HepG2 (cell line): ENCODE results near the gene TAF4B. TPM values are rescaled to one million over a fixed set of nuclear protein-coding genes. Genes with fewer than 3 reads are reported as not detected.

Experiments used
- ATAC-seq: fragments of 200-7000 bp; cut with Tn5 transposase; 3 replicates; pipeline ENCODE4 v1.9.1; 2020; ENCODE audit warnings: mild to moderate bottlenecking, moderate library complexity
- BruUV-seq: library from RNA; stranded (reverse); fragments of 400-500 nt; replicated peaks from 2 replicates; lab custom pipeline; 2021; lab: Mats Ljungman, UMichigan
- CTCF ChIA-PET: fragments of 300-600 bp; formaldehyde crosslinking; extraction: SDS; loops from one replicate; lab custom pipeline; 2021; ENCODE audit warnings: low total read pairs, inconsistent platforms, low intra/inter-chr PET ratio; lab: Yijun Ruan, JAX
- POLR2A ChIA-PET: fragments of 350-600 bp; sonication (Branson Sonifier 250); formaldehyde crosslinking; loops from one replicate; lab custom pipeline; 2020; ENCODE audit warnings: antibody characterized with exemption, inconsistent platforms; lab: Yijun Ruan, JAX
- DNase-seq: peaks from one replicate; pipeline ENCODE4 v3.0.0-alpha.2; 2015; ENCODE audit warnings: low spot score
- FAIRE-seq: peaks from 3 replicates; lab custom pipeline; 2011; peaks lifted over from hg19 to GRCh38; lab: Jason Lieb, UNC
- H2AFZ ChIP-seq: one replicate; pipeline ENCODE4 v1.6.1; 2011; ENCODE audit warnings: low read length, inconsistent platforms
- H3K27ac ChIP-seq: fragments of 300-600 bp; 3 replicates; pipeline ENCODE4 v1.8.0; 2011; ENCODE audit warnings: mixed run types, mild to moderate bottlenecking, mixed read lengths, low read length, inconsistent platforms; ENCODE audit not compliant: insufficient read depth; ENCODE audit errors: extremely low read length
- H3K27me3 ChIP-seq, 2 experiments: fragments of 200-600 bp in 1 of 2; 2 replicates in 1 of 2; 3 replicates in 1 of 2; pipeline versions ENCODE4 v1.6.0 to v1.8.0; 2011; ENCODE audit warnings: low read length in 2 of 2, mild to moderate bottlenecking in 2 of 2, moderate library complexity in 2 of 2, inconsistent platforms in 1 of 2; ENCODE audit not compliant: insufficient read depth in 2 of 2, control insufficient read depth in 1 of 2
- H3K36me3 ChIP-seq, 2 experiments: fragments of 200-600 bp in 1 of 2; replicated peaks in 1 of 2; 2 replicates in 1 of 2; 3 replicates in 1 of 2; pipeline versions ENCODE4 v1.5.1 to v1.8.0; 2011; ENCODE audit warnings: low read length in 2 of 2, inconsistent platforms in 1 of 2; ENCODE audit not compliant: insufficient read depth in 2 of 2, control insufficient read depth in 1 of 2
- H3K4me1 ChIP-seq: 2 replicates; pipeline ENCODE4 v1.5.1; 2012; ENCODE audit warnings: low read length, inconsistent platforms; ENCODE audit not compliant: insufficient read depth
- H3K4me2 ChIP-seq: 2 replicates; pipeline ENCODE4 v1.6.0; 2011; ENCODE audit warnings: low read depth, low read length, inconsistent platforms
- H3K4me3 ChIP-seq, 3 experiments: fragments of 200-600 bp in 1 of 3; sonication (generic), shearing (Covaris generic) in 1 of 3; replicated peaks in 1 of 3; 2 replicates each; pipeline ENCODE4 v1.5.1; 2011 to 2016; ENCODE audit warnings: low read length in 3 of 3, inconsistent platforms in 2 of 3, low read depth in 2 of 3, mild to moderate bottlenecking in 2 of 3, control low read depth in 1 of 3, mixed read lengths in 1 of 3; ENCODE audit not compliant: insufficient read depth in 1 of 3
- H3K79me2 ChIP-seq: one replicate; pipeline ENCODE4 v1.6.1; 2011; ENCODE audit warnings: low read length, inconsistent platforms; ENCODE audit not compliant: insufficient read depth
- H3K9ac ChIP-seq: 2 replicates; pipeline ENCODE4 v1.6.0; 2011; ENCODE audit warnings: mild to moderate bottlenecking, low read depth, low read length, inconsistent platforms; ENCODE audit not compliant: insufficient read depth
- H3K9me3 ChIP-seq: 2 replicates; pipeline ENCODE4 v1.5.1; 2012; ENCODE audit warnings: mild to moderate bottlenecking, low read length
- H4K20me1 ChIP-seq: 2 replicates; pipeline ENCODE4 v1.6.0; 2011; ENCODE audit warnings: inconsistent platforms, mild to moderate bottlenecking, low read length, moderate library complexity; ENCODE audit not compliant: insufficient read depth
- ATM ChIP-seq: fragments of 450-650 bp; IDR thresholded peaks from 2 replicates; pipeline ENCODE4 v1.7.1; 2017; ENCODE audit warnings: mild to moderate bottlenecking, borderline replicate concordance
- CCAR2 ChIP-seq: fragments of 200-400 bp; formaldehyde crosslinking; optimal IDR thresholded peaks from 2 replicates; pipeline ENCODE3; 2018; ENCODE audit warnings: low read depth, mild to moderate bottlenecking, low read length, moderate library complexity
- DR1 ChIP-seq: sonication (generic); formaldehyde crosslinking; IDR thresholded peaks from 2 replicates; pipeline ENCODE4 v1.8.0; 2021; ENCODE audit warnings: mild to moderate bottlenecking, missing genetic modification reagents, inconsistent platforms
- FOXJ3 ChIP-seq: sonication (generic); formaldehyde crosslinking; IDR thresholded peaks from 2 replicates; pipeline ENCODE4 v1.4.0; 2020; ENCODE audit warnings: missing genetic modification reagents, mild to moderate bottlenecking, borderline replicate concordance
- GATA4 ChIP-seq: sonication (generic); IDR thresholded peaks from 2 replicates; pipeline ENCODE4 v1.6.1; 2016; ENCODE audit warnings: antibody characterized with exemption, low read depth, borderline replicate concordance
- HMG20B ChIP-seq: conservative IDR thresholded peaks from 2 replicates; pipeline ENCODE4 v1.6.1; 2016; ENCODE audit warnings: missing genetic modification reagents, missing compliant biosample characterization
- JDP2 ChIP-seq: sonication (generic); formaldehyde crosslinking; IDR thresholded peaks from 2 replicates; pipeline ENCODE4 v1.8.1; 2022; ENCODE audit warnings: missing genetic modification reagents, borderline replicate concordance
- KDM5A ChIP-seq: fragments of 200-600 bp; sonication (generic); IDR thresholded peaks from 2 replicates; pipeline ENCODE4 v1.7.0; 2018; ENCODE audit warnings: antibody characterized with exemption, mild to moderate bottlenecking, low read length, borderline replicate concordance
- MTA3 ChIP-seq: sonication (generic); formaldehyde crosslinking; IDR thresholded peaks from 2 replicates; pipeline ENCODE4 v1.4.0; 2020; ENCODE audit warnings: missing genetic modification reagents
- PAXIP1 ChIP-seq: sonication (generic); formaldehyde crosslinking; conservative IDR thresholded peaks from 2 replicates; pipeline ENCODE4 v1.4.0; 2020; ENCODE audit warnings: mild to moderate bottlenecking, missing genetic modification reagents, moderate library complexity
- RARA ChIP-seq: IDR thresholded peaks from 2 replicates; pipeline ENCODE4 v1.6.1; 2016; ENCODE audit warnings: missing genetic modification reagents, missing compliant biosample characterization
- SMARCC2 ChIP-seq: fragments of 450-650 bp; IDR thresholded peaks from 2 replicates; pipeline ENCODE4 v1.6.1; 2017; ENCODE audit warnings: antibody characterized with exemption, mild to moderate bottlenecking
- TP53 ChIP-seq: sonication (generic); formaldehyde crosslinking; conservative IDR thresholded peaks from 2 replicates; pipeline ENCODE4 v1.4.0; 2020; ENCODE audit warnings: missing genetic modification reagents
- TRIM24 ChIP-seq: sonication (generic); formaldehyde crosslinking; IDR thresholded peaks from 2 replicates; pipeline ENCODE4 v1.8.0; 2022; ENCODE audit warnings: mild to moderate bottlenecking, missing genetic modification reagents
- ZC3H4 ChIP-seq: sonication (generic); formaldehyde crosslinking; IDR thresholded peaks from 2 replicates; pipeline ENCODE4 v1.4.0; 2020; ENCODE audit warnings: missing genetic modification reagents, borderline replicate concordance
- ZNF10 ChIP-seq: sonication (generic); formaldehyde crosslinking; IDR thresholded peaks from 2 replicates; pipeline ENCODE4 v1.4.0; 2020; ENCODE audit warnings: mild to moderate bottlenecking, low read depth, missing genetic modification reagents, borderline replicate concordance
- ZNF282 ChIP-seq: fragments of 450-650 bp; IDR thresholded peaks from 2 replicates; pipeline ENCODE4 v1.6.1; 2018; ENCODE audit not compliant: partially characterized antibody
- ZNF333 ChIP-seq: sonication (generic); formaldehyde crosslinking; IDR thresholded peaks from 2 replicates; pipeline ENCODE4 v1.4.0; 2020; ENCODE audit warnings: mild to moderate bottlenecking, missing genetic modification reagents, borderline replicate concordance
- ZNF605 ChIP-seq: sonication (generic); formaldehyde crosslinking; IDR thresholded peaks from 2 replicates; pipeline ENCODE4 v1.8.0; 2022; ENCODE audit warnings: mild to moderate bottlenecking, missing genetic modification reagents
- ZNF780A ChIP-seq: sonication (generic); formaldehyde crosslinking; IDR thresholded peaks from 2 replicates; pipeline ENCODE4 v1.8.0; 2022; ENCODE audit warnings: mild to moderate bottlenecking, missing genetic modification reagents, moderate library complexity
- WGBS: methylation state at CpG from one replicate; pipeline ENCODE4 v1.1.6; 2017; ENCODE audit warnings: low lambda C conversion rate; 5-methylcytosine and 5-hydroxymethylcytosine counted together
- in situ Hi-C: cut with HindIII; loops from 2 replicates; pipeline ENCODE4 v1.10.0; 2017; ENCODE audit warnings: low pct_unique_long_range_greater_than_20kb; ENCODE audit not compliant: extremely low pct_ligation_motif_present
- intact Hi-C: fragments of 100-400 bp; cut with micrococcal nuclease; formaldehyde crosslinking; loops from one replicate; pipeline ENCODE4 v1.10.0; 2022; ENCODE audit not compliant: unreplicated experiment
- polyA plus RNA-seq, 8 experiments: library from polyadenylated mRNA; depleted of rRNA in 3 of 8; stranded (reverse) in 7 of 8; unstranded in 1 of 8; fragments of >200 nt; fragmentation: Illumina TruSeq in 4 of 8; extraction: Trizol in 4 of 8; gene quantifications; 2 replicates each; pipeline versions ENCODE4 v1.2.1 to v1.2.3, GENCODE V29; 2011 to 2016; ENCODE audit warnings: low read depth in 4 of 8, missing spikeins in 1 of 8, mixed read lengths in 1 of 8; ENCODE audit not compliant: insufficient read depth in 1 of 8
- total RNA-seq, 5 experiments: library from RNA; depleted of rRNA; stranded (reverse); fragments of >200 nt; fragmentation: Illumina TruSeq; extraction: Trizol; gene quantifications; 2 replicates each; pipeline ENCODE4 v1.2.3, GENCODE V29; 2016; ENCODE audit warnings: low read depth in 1 of 5
- TF ChIP-seq, protein P1 (sequence below): sonication (generic); formaldehyde crosslinking; IDR thresholded peaks from 2 replicates; pipeline ENCODE4 v1.4.0; 2020; ENCODE audit warnings: mild to moderate bottlenecking, missing genetic modification reagents

The TAF4B gene
- total and polyA plus RNA-seq, 2 of the 13 experiments (the other 11 are each of a cell fraction or from before 2014, with no cell fraction given), result 2.2 to 3.8 TPM

GRCh38 chr18:26205318-26205717 is 20.9 kb upstream of the TAF4B start (continued):
- TF ChIP-seq HMG20B (CRISPR knock-in tag) (no peak), ZNF333 (no peak), RARA (CRISPR knock-in tag) (no peak), FOXJ3 (CRISPR knock-in tag) (no peak)
- TF ChIP-seq, protein P1, sequence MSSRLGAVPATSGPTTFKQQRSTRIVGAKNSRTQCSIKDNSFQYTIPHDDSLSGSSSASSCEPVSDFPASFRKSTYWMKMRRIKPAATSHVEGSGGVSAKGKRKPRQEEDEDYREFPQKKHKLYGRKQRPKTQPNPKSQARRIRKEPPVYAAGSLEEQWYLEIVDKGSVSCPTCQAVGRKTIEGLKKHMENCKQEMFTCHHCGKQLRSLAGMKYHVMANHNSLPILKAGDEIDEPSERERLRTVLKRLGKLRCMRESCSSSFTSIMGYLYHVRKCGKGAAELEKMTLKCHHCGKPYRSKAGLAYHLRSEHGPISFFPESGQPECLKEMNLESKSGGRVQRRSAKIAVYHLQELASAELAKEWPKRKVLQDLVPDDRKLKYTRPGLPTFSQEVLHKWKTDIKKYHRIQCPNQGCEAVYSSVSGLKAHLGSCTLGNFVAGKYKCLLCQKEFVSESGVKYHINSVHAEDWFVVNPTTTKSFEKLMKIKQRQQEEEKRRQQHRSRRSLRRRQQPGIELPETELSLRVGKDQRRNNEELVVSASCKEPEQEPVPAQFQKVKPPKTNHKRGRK (CRISPR knock-in tag), result no peak

- Histone ChIP-seq H3K4me3 (no peak overlapping the region), H3K79me2 (no peaks in the 10 kb centered on the region), H3K4me2 (no peak overlapping the region), H3K27ac (no peak overlapping the region), H4K20me1 (no peaks in the 10 kb centered on the region), H3K9ac (no peak overlapping the region), H3K9me3 (no peaks in the 10 kb centered on the region), H2AFZ (no peak overlapping the region), H3K36me3 (no peaks in the 10 kb centered on the region), H3K27me3 (no peaks in the 10 kb centered on the region; a peak in 1 of 5 replicates), H3K4me1 (no peaks in the 10 kb centered on the region)
- FAIRE-seq, result no peak
- no peak for ATAC-seq
- no peak for DNase-seq
- ChIA-PET CTCF (no interaction called here), POLR2A (no interaction called here)
- whole genome bisulfite sequencing, result 52% methylated on average over 2 of the region's 2 CpGs
- intact Hi-C loops, result loop anchor here (10.0 kb wide), 1 partner anchor 112 kb away; the partner anchor contains the start of gene SS18
- no TSS peak for BruUV-seq
- in situ Hi-C loops, result no loop called here
- TF ChIP-seq CCAR2 (no peak), KDM5A (no peak), MTA3 (CRISPR knock-in tag) (no peak), ZNF780A (no peak), TRIM24 (CRISPR knock-in tag) (no peak), GATA4 (no peak), PAXIP1 (CRISPR knock-in tag) (no peak), ZNF10 (no peak), JDP2 (CRISPR knock-in tag) (no peak), TP53 (no peak), ZNF282 (no peak), ZC3H4 (CRISPR knock-in tag) (no peak), ZNF605 (no peak), ATM (no peak), DR1 (CRISPR knock-in tag) (no peak), SMARCC2 (no peak)
These were observed 19.8 kb upstream of the TAF4B start for GRCh38 chr18:26206488-26206887.
